COLO668 (cell line): ENCODE data around the gene ANKRD18B.
"Not testable (repeated sequence)": the region's sequence is repeated elsewhere in the genome, so short reads cannot be mapped to it uniquely, and the experiment has no call there.

Experiments
- DNase-seq: peaks from one replicate; lab custom pipeline; 2025; ENCODE audit not compliant: unreplicated experiment; lab: John Stamatoyannopoulos, UW

Gene ANKRD18B

GRCh38 chr9:33533958-33534357 is 9.9 kb downstream of the ANKRD18B start:
- not testable (repeated sequence) for DNase-seq

- DNase-seq: no peak
Measured at GRCh38 chr9:33535541-33535940, 11.5 kb downstream of the ANKRD18B start.

GRCh38 chr9:33543463-33543862 is 19.4 kb downstream of the ANKRD18B start:
- not testable (repeated sequence) for DNase-seq

GRCh38 chr9:33545715-33546114 is 21.7 kb downstream of the ANKRD18B start:
- not testable (repeated sequence) for DNase-seq

- not testable (repeated sequence) for DNase-seq
Measured at GRCh38 chr9:33548816-33549215, 24.8 kb downstream of the ANKRD18B start.

GRCh38 chr9:33549418-33549817 is 25.4 kb downstream of the ANKRD18B start:
- DNase-seq: not testable (repeated sequence)

GRCh38 chr9:33551183-33551582 is 27.1 kb downstream of the ANKRD18B start:
- DNase-seq: not testable (repeated sequence)

GRCh38 chr9:33552315-33552725 is 28.3 kb downstream of the ANKRD18B start:
- DNase-seq: not testable (repeated sequence)

GRCh38 chr9:33560217-33560616 is 36.2 kb downstream of the ANKRD18B start:
- DNase-seq: peak; percentile 21

GRCh38 chr9:33562196-33562595 is 38.1 kb downstream of the ANKRD18B start:
- not testable (repeated sequence) for DNase-seq

GRCh38 chr9:33567776-33568175 is 43.7 kb downstream of the ANKRD18B start:
- DNase-seq: not testable (repeated sequence)

- DNase-seq: not testable (repeated sequence)
Measured at GRCh38 chr9:33577786-33578185, 53.7 kb downstream of the ANKRD18B start.

- DNase-seq: not testable (repeated sequence)
Measured at GRCh38 chr9:33579996-33580395, 55.9 kb downstream of the ANKRD18B start.

- not testable (repeated sequence) for DNase-seq
Measured at GRCh38 chr9:33582686-33583085, 58.6 kb downstream of the ANKRD18B start.

- DNase-seq: not testable (repeated sequence)
Measured at GRCh38 chr9:33586128-33586527, 62.1 kb downstream of the ANKRD18B start.

GRCh38 chr9:33587799-33588198 is 63.7 kb downstream of the ANKRD18B start:
- DNase-seq: not testable (repeated sequence)

- not testable (repeated sequence) for DNase-seq
Measured at GRCh38 chr9:33588876-33589275, 64.8 kb downstream of the ANKRD18B start.

GRCh38 chr9:33590857-33591256 is 66.8 kb downstream of the ANKRD18B start:
- not testable (repeated sequence) for DNase-seq

GRCh38 chr9:33596974-33597373 is 72.9 kb downstream of the ANKRD18B start:
- not testable (repeated sequence) for DNase-seq

GRCh38 chr9:33597386-33597785 is 73.3 kb downstream of the ANKRD18B start:
- not testable (repeated sequence) for DNase-seq

GRCh38 chr9:33598796-33599379 is 74.8 kb downstream of the ANKRD18B start:
- not testable (repeated sequence) for DNase-seq

- DNase-seq: not testable (repeated sequence)
Measured at GRCh38 chr9:33600911-33601310, 76.9 kb downstream of the ANKRD18B start.

GRCh38 chr9:33604249-33604648 is 80.2 kb downstream of the ANKRD18B start:
- DNase-seq: not testable (repeated sequence)
